Stimulated activated naive CD8-positive, alpha-beta T cell treated with anti-CD3 and anti-CD28 coated beads, Interleukin-15, Interleukin-2, amounts not matched to agents 100 U/mL and 50 U/mL, for 24 hours (primary cell): Measurements from ENCODE around the gene IARS2.
A peak's percentile ranks its signal among the peaks of the same experiment; 100 is the strongest.
"Not testable (repeated sequence)": the region's sequence is repeated elsewhere in the genome, so short reads cannot be mapped to it uniquely, and the experiment has no call there.

Experiments used
- ATAC-seq: fragments of 150-1000 bp; cut with Tn5 transposase; one replicate; pipeline ENCODE4 v1.10.0; 2021
- DNase-seq: peaks from one replicate; pipeline ENCODE4 v3.0.0; 2021

The IARS2 gene

DNA sequence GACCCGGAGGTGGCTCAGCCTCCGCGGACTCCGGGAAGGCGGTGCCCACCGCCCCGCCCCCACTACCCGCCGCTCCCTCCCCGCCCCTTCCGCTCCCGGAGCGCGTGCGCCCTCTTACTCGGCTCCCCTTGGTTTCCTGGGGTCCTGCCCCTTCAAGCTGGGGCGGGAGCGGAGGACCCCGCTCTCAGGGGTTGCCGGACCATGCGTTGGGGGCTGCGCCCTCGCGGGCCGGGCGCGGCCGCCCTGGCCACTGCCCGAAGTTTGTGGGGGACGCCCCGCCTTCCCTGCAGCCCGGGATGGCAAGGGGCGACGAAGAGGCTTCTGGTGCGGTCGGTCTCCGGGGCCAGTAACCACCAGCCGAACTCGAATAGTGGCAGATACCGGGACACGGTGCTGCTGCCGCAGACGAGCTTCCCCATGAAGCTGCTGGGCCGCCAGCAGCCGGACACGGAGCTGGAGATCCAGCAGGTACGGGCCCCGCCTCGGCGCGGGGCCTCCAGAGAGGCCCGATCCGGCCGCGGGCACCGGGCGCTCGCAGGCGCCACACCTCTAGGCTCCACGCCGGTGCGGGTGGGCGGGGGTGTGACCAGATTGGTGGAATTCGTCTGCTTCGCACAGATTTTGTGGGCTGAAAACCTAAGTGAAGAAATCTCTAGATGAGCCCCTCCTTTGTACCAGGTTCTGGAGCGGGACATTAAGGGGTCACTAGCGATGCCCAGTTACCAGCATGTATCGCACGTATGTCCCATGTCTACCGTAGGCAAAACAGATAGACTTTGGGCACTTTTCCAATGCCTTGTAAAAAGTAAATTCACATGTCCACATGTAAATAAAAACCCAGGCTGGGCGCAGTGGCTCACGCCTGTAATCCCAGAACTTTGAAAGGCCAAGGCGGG is at the start of gene IARS2:
Gene IARS2 (plus strand): TSS at position 117 of the 896 bp plus-strand sequence. CDS start 85 bp downstream, at position 202.
- DNase-seq (peak; percentile 96), ATAC-seq (peak; percentile 84)

DNA sequence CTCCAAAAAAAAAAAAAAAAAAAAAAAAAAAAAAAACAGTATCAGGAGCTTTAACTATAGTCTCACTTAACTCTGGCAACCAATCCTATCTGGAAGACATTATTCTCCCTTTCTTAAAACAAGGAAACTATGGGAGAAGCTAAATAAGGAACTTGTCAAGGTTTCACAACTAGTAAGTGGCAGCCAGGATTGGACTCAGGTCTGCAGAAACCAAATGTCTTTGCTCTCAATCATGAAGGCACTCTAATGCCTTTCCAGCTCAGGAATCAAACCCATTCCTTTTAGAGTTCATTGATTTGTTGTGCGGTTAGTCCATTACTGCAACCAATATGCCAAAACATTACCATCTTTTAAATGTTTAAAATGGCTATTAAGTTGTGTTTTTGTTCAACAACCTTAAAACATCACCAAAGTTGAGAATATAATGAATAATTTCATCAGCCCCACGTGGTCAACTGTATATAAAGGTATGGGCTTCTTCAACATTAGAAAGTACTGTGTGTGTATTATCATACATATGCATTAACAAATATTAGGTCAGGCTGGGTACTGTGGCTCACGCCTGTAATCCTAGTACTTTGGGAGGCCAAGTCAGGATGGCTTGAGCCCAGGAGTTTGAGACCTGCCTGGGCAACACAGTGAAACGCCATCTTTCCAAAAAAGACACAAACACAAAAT is 49.1 kb upstream of the IARS2 start:
- ATAC-seq: no peak
- no peak for DNase-seq

DNA sequence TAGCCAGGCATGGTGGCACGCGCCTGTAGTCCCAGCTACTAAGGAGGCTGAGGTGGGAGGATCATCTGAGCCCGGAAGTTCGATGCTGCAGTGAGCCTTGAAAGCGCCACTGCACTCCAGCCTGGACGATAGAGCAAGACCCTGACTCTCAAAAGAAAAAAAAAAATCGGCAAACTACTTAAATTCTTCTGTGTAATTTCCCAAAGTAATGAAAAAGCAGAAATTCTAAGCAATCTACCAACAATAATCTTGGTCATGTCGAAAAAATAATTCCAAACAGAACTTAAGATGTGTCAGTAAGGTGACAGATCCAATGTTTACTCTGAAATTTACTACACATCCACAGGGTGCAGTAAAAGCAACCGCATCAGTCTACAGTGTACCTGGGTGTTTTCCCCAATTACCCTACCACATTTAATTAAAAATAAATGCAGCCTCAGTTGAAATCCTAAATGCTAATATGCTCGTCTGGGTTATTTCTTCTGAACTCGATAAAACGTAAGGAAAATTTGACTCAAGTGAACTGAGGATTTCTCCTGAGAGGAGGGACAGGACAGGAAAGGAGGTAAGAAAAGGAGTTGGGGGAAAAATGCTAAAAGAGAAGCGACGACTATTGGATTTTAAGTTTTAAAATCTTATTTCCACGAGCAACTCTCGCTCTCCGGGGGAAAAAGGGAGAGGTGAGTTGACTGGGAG is 48.4 kb upstream of the IARS2 start:
- ATAC-seq (no peak), DNase-seq (peak; percentile 11)

DNA sequence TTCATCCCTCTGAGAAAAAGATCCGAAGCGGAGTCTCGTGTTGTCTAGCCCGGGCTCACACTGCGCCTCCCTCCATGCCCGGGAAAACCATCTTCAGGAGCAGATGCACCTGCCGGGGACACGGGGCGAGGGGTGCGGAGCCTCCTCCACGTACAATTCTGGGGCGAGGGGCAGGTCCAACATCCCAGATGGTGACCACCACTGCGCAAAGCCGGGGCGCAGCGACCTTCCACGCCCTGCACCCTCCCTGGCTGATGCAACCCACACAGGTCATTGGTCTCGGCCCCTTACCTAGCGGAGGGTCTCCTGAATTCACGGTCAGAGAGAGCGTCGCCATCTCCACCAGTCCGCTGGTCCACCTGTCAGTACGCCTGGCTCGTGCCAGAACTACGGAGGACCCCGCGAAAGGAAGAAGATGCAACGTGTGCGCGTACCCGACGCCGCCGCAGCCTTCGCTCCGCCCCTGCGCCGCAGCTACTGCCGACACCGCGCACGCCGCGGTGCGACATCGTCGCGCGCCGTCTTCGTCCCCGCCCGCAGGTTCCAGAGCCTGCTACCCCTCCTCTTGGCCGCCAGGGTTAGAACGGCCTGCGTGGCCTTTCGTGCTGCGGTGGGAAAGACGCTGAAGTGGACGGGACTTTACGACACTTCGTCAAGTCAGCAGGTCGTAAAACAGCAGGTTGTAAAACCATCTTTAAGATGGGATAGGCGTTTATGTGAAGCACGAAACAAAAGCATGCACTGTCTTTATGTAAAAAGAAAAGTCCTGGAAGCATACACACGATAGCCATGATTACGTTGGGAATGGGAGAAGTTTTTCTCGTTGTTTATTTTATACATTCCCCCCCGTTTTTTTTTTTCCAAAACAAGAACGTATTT is 47.6 kb upstream of the IARS2 start, which contains the start of gene EPRS1:
Gene EPRS1 (minus strand): TSS at position 454 of the 879 bp plus-strand sequence. CDS start 117 bp downstream, at position 337.
- ATAC-seq (peak; percentile 99), DNase-seq (peak; percentile 91)

DNA sequence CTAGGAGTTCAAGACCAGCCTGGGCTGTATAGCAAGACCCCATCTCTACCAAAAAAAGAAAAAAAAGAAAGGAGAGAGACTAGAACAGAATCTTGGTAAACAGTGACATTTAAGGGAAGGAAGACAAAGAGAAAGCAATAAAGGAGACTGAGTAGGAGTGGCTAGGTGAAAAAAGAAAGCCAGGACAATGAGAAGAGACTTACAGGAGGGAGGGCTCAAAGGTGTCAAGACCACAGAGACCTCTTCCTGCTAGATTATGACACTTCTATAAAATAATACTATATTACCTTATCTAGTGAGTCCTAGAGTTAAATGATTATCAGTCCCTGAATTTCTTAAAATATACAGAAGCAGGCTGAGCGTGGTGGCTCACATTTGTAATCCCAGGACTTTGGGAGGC is 37.6 kb upstream of the IARS2 start:
- no peak for ATAC-seq
- no peak for DNase-seq

DNA sequence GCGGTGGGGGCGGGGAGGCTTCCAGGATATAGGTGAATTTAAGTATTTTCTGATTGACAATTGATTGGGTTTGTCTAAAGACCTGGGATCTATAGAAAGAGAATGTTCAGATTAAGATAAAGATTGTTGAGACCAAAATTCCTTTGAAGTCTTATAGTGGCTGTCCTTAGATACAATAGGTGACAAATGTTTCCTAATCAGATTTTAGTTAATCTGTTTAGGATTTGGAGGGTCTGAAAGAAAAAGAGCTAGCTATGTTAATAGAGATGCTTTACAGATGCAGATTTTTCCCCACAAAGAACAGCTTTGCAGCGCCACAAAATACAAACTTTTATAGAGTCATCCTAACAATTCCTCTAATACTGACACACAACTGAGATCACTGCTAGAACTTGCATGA is 33.1 kb upstream of the IARS2 start:
- ATAC-seq (no peak), DNase-seq (no peak)

DNA sequence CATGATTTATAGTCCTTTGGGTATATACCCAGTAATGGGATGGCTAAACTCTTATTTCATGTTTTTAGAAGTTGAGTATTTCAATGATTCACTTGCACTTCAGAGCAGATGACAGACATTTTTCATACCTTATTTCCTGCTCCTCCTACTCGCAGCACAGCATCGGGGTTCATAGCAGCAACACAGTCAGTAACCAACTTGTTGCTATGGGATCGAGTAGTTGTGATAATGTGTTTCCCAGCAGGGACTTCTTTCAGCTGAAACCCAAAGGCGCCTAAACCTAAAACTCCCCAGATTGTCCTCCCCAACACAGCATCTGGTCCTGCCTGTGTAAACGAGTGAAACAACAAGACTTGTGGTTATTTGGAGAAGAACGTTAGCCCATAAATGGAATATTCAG is 31.3 kb upstream of the IARS2 start:
- no peak for DNase-seq
- ATAC-seq: no peak

DNA sequence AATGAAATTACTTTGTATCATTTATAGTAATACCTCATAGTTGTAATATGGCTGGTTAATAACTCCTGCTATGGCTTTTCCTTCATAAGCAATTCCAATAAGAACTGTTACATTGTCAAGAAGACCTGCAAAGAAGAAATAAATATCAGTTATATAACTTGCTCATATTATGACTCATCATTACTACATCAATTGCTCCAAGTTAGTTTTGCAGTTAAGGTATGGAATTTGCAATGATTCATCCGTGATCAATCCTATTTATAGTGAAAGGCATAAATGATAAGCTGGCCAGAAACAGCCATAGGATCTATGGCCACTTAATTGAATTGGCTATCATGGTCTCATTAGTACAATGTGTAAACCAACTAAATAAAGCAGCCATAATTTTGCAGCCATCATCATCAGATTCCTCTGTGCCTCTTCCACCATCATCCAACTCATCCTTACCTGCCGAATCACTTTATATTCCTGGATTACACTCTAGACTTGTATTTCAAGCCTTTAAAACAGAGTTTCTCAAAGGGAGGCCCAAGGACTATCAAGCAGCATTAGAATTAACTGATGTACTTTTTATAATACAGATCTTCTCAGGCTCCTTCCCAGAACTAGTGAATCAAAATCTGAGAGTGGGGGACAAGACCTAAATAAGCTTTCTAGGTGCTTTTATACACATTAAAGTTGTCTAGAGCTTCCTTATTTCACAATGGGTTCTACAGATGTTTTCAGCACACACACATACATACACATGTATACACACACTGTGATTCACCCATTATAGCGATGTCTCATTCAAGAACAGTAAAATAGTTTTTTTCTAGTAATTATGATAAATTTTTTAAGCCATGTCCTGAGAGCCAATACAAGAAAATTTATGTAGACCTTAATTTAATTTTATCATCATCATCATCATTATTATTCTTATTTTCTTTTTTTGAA is 26.4 kb upstream of the IARS2 start:
- ATAC-seq (no peak), DNase-seq (no peak)

DNA sequence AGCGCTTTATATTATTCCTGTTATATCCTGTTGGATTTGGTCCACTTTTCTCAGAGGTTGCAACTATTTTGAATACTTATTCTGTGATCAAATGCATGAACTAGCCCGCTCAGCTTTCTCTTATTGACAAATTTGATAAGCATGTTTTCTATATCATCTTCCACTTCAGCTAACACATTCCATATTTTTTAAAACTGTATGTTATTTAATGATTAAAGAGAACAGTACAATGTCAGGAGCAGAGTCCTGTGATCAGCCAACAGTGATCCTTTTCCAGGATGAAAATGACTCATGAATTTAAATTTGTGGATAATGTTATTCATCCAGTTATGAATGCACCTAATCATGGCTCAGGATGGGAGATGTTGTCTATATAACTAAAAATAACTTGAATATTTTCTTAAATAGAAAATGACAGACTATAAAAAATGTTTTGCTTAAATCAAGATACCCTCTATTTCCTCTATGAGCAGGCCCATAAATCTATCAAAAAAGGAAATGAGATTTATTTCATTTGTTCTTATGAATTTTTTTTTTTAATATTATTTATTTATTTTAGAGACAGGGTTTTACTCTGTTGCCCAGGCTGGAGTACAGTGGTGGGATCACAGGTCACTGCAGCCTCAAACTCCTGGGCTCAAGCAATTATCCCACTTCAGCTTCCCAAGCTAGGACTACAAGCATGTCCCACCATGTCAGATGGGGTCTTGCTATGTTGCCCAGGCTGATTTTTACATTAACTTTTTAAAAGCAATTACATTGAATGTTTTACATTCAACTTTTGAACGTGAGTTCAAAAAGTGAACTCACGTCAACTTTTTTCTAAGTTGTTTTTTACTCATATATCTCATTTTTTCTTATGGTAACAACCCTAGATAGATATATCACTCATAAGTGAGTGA is 16.8 kb upstream of the IARS2 start:
- ATAC-seq: no peak
- DNase-seq: no peak

DNA sequence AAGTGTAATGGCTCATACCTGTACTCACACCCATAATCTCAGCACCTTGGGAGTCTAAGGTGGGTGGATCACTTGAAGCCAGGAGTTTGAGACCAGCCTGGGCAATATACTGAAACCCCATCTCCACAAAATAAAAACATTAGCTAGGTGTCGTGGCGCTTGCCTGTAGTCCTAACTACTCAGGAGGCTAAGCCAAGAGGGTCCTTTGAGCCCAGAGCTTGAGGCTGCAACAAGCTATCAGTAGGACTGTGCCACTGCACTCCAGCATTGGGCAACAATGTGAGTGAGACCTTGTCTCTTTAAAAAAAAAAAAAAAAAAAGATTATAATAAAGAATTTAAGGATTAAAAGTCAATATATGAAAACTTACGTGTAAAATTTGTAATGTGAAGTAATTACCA is 16.0 kb upstream of the IARS2 start:
- no peak for ATAC-seq
- no peak for DNase-seq

DNA sequence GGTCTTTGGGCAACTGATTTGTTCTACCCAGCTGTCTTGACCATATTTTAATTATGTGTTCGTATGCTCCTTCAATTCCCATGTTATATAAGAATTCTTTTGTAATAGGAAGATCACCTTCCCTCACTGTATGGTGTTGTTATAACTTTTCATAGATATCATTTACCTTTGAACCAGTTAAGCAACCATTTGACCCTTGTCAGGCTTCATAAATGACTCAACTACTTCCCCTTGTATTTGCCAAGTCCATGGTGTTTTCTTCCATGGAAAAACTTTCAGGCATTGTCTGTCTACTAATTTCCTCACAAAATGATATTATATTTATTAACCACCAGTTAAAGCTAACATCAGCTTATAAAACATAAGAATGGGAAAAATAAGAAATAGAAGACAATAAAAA is 9.5 kb upstream of the IARS2 start:
- no peak for DNase-seq
- no peak for ATAC-seq

DNA sequence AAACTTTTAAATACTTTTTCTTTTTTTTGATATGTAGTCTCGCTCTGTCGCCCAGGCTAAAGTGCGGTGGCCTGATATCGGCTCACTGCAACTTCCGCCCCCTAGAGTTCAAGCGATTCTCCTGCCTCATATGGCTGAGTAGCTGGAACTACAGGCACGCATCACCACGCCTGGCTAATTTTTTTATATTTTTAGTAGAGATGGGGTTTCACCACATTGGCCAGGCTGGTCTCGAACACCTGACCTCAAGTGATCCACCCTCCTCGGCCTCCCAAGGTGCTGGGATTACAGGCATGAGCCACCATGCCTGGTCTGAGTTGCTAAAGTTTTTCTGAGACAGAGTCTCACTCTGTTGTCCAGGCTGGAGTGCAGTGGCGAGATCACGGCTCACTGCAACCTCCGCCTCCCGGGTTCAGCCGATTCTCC is 7.7 kb upstream of the IARS2 start:
- not testable (repeated sequence) for ATAC-seq, DNase-seq

DNA sequence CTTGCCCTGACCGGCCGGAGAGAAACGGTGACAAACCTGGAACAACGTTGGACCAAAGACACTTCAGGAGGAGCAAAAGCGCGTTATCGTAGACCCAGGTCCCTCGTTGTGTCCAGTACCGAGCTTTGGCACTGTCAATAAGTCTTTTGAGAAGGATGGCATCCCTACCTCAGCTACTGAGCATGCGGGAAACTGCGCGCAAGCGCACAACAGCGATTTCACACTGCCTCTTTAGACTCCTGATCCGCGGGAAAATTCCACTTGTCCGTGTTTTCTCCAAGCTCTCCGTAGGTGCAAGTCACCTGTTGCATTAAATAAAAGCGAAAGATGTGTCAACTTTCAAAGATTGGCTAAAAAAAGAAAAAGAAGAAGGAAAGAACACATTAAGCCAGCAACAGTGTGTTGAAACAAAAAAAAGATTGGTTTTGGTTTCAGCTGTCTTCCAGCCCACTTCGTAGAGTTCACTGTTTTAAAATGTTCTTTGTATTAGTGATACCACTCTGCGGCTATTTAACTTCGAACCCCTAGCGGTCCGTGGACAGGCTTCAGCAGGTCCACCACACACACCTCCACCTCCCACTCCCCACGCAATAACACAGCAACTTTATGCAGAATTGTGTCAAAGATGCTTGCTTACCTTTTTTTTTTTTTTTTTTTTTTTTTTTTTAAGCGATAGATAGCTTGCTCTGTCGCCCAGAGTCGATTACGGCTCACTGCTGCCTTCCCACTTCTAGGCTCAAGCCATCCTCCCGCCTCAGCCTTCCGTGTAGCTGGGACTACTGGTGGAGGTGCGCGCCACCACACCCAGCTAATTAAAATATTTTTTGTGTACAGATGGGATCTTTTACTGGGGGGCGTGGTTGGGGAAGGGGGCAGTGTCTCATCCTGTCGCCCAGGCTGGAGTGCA is 4.0 kb upstream of the IARS2 start, which contains the start of gene BPNT1:
Gene BPNT1 (minus strand): TSS at position 139 of the 907 bp plus-strand sequence. CDS start 9,942 bp downstream, outside the sequence.
- ATAC-seq: peak; percentile 84
- peak; percentile 98 for DNase-seq

DNA sequence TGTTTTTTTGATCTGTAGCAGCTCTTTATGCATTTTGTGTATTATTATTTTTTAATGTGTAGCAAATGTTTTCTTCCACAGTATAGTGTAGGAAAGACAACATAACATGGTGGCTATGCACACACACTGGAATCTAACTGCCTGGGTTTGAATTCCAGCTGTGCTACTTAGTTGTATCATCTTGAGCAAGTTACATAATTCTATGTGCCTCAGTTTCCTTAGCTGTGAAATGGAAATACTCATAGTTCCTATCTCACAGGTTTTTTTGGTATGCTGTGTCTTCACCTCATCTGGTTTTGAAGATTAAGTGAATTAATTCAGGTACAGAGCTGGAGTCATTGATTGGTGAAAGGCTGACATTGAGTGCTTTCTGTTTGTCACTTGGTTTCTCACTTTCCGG is 1.2 kb upstream of the IARS2 start:
- DNase-seq: no peak
- no peak for ATAC-seq

DNA sequence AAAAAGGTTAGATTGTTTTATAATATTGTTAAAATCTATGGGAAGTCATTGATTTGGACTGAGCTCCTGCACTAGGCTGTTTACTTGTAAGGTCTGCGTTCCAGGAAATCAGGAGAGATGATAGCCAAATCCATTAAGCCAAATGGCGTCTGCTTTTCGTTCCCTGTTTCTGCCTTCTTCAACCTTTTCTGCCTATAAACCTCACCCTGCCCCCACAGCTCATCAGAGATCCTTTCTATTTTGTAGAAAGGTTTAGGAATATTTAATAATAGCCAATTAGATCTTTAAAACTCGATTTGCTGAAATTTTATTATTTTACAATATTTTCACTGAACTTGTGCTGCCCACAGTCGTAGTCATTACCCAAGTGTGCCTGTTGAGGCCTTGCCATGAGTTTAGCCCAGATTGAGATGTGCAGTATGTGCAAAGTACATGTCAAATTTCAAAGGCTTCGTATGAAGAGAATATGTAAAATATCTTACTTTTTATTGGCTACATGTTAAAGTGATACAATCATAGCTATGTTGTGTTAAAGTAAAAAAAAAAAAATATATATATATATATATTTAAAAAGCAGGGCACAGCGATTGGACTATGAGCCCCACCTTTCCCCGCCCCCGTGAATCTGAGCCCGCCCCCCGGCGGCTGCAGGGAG is 444 bp upstream of the IARS2 start:
- DNase-seq (no peak), ATAC-seq (no peak)

DNA sequence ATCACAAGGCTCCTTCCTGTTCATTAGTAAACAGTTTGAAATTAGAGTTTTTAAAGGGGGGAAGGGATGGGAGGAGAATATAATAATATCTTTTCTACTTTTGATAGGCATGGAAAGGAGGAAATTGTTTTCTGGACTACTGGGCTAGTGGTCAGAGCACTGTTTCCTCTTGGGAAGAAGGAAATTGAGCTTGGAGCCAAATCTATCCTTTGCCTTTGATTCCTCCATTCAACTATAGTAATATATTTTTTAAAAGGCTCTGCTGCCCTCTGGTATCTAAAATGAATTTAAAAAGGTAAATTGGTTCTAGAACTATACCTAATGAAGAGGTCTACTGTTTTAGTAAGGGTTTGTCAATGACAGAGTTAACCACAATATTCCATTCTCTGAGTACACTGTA is 5.9 kb downstream of the IARS2 start:
- no peak for ATAC-seq
- DNase-seq: no peak

DNA sequence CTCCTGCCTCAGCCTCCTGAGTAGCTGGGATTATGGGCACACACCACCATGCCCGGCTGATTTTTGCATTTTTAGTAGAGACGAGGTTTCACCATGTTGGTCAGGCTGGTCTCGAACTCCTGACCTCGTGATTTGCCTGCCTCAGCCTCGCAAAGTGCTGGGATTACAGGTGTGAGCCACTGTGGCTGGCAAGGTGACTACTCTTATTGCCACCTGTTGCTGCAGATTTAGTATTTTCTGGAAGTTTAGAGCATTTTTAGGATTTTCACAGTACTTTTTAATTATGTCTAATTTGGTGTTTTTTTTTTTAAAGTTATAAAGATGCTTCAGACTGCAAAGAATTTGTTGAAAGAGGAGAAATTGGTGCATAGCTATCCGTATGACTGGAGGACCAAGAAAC is 16.5 kb downstream of the IARS2 start:
- DNase-seq, ATAC-seq: not testable (repeated sequence)

DNA sequence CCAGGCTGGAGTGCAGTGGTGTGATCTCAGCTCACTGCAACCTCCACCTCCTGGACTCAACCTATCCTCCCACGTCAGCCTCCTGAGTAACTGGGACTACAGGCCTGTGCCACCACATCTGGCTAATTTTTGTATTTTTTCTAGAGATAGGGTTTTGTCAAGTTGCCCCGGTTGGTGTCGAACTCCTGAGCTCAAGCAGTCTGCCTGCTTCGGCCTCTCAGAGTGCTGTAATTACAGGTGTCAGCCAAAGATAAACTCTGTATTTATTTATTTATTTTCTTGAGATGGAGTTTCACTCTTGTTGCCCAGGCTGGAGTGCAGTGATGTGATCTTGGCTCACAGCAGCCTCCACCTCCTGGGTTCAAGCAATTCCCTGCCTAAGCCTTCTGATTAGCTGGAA is 18.7 kb downstream of the IARS2 start:
- DNase-seq, ATAC-seq: not testable (repeated sequence)
